Uterus (tissue), 4 donors: Measurements from ENCODE around the gene BLCAP. TPM values are rescaled to one million over a fixed set of nuclear protein-coding genes. Genes with fewer than 3 reads are reported as not detected.

Experiments used
- DNase-seq, 2 donors: peaks; one replicate each; pipeline ENCODE4 v3.0.0-alpha.2; 2019 to 2020
- H3K27ac ChIP-seq, 2 donors: fragments of 200-600 bp; sonication (generic); 1 replicate in 1 of 2; 2 replicates in 1 of 2; pipeline ENCODE4 v1.5.1; 2016 to 2018
- H3K27me3 ChIP-seq, 2 donors: fragments of 200-600 bp; sonication (generic); one replicate each; pipeline ENCODE4 v1.5.1; 2018 to 2019; ENCODE audit warnings: control low read depth in 1 of 2
- H3K36me3 ChIP-seq, 2 donors: fragments of 200-600 bp; sonication (generic); one replicate each; pipeline ENCODE4 v1.5.1; 2019; ENCODE audit warnings: control low read depth in 1 of 2
- H3K4me1 ChIP-seq, 2 donors: fragments of 200-600 bp; sonication (generic); one replicate each; pipeline ENCODE4 v1.5.1; 2018 to 2019; ENCODE audit warnings: control low read depth in 1 of 2
- H3K4me3 ChIP-seq, 2 donors: fragments of 200-600 bp; sonication (generic); 1 replicate in 1 of 2; 2 replicates in 1 of 2; pipeline ENCODE4 v1.5.1; 2018 to 2019; ENCODE audit warnings: mild to moderate bottlenecking in 1 of 2
- H3K9me3 ChIP-seq, 2 donors: fragments of 200-600 bp; sonication (generic); one replicate each; pipeline ENCODE4 v1.5.1; 2019; ENCODE audit warnings: control low read depth in 1 of 2
- CTCF ChIP-seq, 4 experiments: fragments of 200-600 bp in 2 of 4; fragments of 450-650 bp in 2 of 4; sonication (generic) in 2 of 4; IDR thresholded peaks; one replicate each; pipeline ENCODE4 v1.5.1; 2016 to 2019; ENCODE audit warnings: antibody characterized with exemption in 4 of 4, mild to moderate bottlenecking in 2 of 4, moderate library complexity in 1 of 4
- POLR2A ChIP-seq, 2 donors: fragments of 450-650 bp; IDR thresholded peaks; one replicate each; pipeline ENCODE4 v1.6.1; 2016; ENCODE audit warnings: antibody characterized with exemption in 2 of 2, mild to moderate bottlenecking in 1 of 2, moderate library complexity in 1 of 2
- intact Hi-C: fragments of 100-400 bp; cut with DNase I; formaldehyde crosslinking; loops from one replicate; pipeline ENCODE4 v1.15.1; 2023; ENCODE audit warnings: low total_unique reads
- total RNA-seq, 4 donors: library from RNA; depleted of rRNA in 3 of 4; stranded (reverse); fragments of >200 nt in 3 of 4; gene quantifications; one replicate each; pipeline versions ENCODE4 v1.1.0 to v1.2.4, GENCODE V29; 2014 to 2023
- donor health status: DM: yes; HTN: yes; CAD: no.

BLCAP gene
- total RNA-seq, 4 donors from 2014 or later = 16.4 to 62.9 (median 37.7) TPM

GRCh38 chr20:37513779-37514359 lies 13.8 kb downstream of the BLCAP start:
- Histone ChIP-seq H3K4me1 (no peaks in the 10 kb centered on the region), H3K4me3 (no peak overlapping the region), H3K27ac (no peak overlapping the region), H3K36me3 (no peaks in the 10 kb centered on the region), H3K9me3 (no peaks in the 10 kb centered on the region), H3K27me3 (no peaks in the 10 kb centered on the region)
- no peak for TF ChIP-seq CTCF (IDR thresholded peaks at IDR 0.05)
- TF ChIP-seq POLR2A (IDR thresholded peaks at IDR 0.05) = no peak
- DNase-seq = no peak
- intact Hi-C loops = no loop called here

- intact Hi-C loops = no loop called here
- no peaks in the 10 kb centered on the region for H3K27me3 ChIP-seq
- DNase-seq = no peak
- TF ChIP-seq CTCF (IDR thresholded peaks at IDR 0.05) (no peak), POLR2A (IDR thresholded peaks at IDR 0.05) (no peak)
- no peak overlapping the region for H3K27ac ChIP-seq
- H3K4me1 ChIP-seq = no peaks in the 10 kb centered on the region
- no peak overlapping the region for H3K4me3 ChIP-seq
- no peaks in the 10 kb centered on the region for H3K9me3 ChIP-seq
- no peaks in the 10 kb centered on the region for H3K36me3 ChIP-seq
These were observed 15.9 kb downstream of the BLCAP start for GRCh38 chr20:37511610-37512275.

- no peaks in the 10 kb centered on the region for H3K9me3 ChIP-seq
- TF ChIP-seq POLR2A (IDR thresholded peaks at IDR 0.05) (no peak), CTCF (IDR thresholded peaks at IDR 0.05) (no peak)
- intact Hi-C loops = no loop called here
- H3K27me3 ChIP-seq = no peaks in the 10 kb centered on the region
- H3K4me1 ChIP-seq = no peaks in the 10 kb centered on the region
- no peak for DNase-seq
- H3K4me3 ChIP-seq = no peak overlapping the region
- H3K27ac ChIP-seq = no peak overlapping the region
- H3K36me3 ChIP-seq = no peaks in the 10 kb centered on the region
These were observed 17.4 kb downstream of the BLCAP start for GRCh38 chr20:37510226-37510625.

- no peak overlapping the region for H3K27ac ChIP-seq
- intact Hi-C loops = no loop called here
- no peaks in the 10 kb centered on the region for H3K9me3 ChIP-seq
- H3K4me1 ChIP-seq = no peaks in the 10 kb centered on the region
- TF ChIP-seq POLR2A (IDR thresholded peaks at IDR 0.05) (no peak), CTCF (IDR thresholded peaks at IDR 0.05) (no peak)
- H3K36me3 ChIP-seq = no peaks in the 10 kb centered on the region
- no peak overlapping the region for H3K4me3 ChIP-seq
- DNase-seq = no peak
- no peaks in the 10 kb centered on the region for H3K27me3 ChIP-seq
These were observed 21.4 kb downstream of the BLCAP start for GRCh38 chr20:37506152-37506725.
